GM12878 (cell line): ENCODE results near the gene TPP2. TPM values are rescaled to one million over a fixed set of nuclear protein-coding genes. Genes with fewer than 3 reads are reported as not detected.

ENCODE experiments used
- ATAC-seq: fragments of 200-7000 bp; cut with Tn5 transposase; 3 replicates; pipeline ENCODE4 v1.9.1; 2020; ENCODE audit warnings: mild to moderate bottlenecking, moderate library complexity
- BruUV-seq: library from RNA; stranded (reverse); fragments of 400-500 nt; replicated peaks from 2 replicates; lab custom pipeline; 2021; lab: Mats Ljungman, UMichigan
- CTCF ChIA-PET: fragments of 300-600 bp; sonication (Branson Sonifier 250); formaldehyde crosslinking; extraction: SDS; loops from one replicate; lab custom pipeline; 2021; ENCODE audit warnings: inconsistent platforms; lab: Yijun Ruan, JAX
- POLR2A ChIA-PET: fragments of 350-600 bp; formaldehyde crosslinking; extraction: SDS; loops from one replicate; lab custom pipeline; 2021; ENCODE audit warnings: inconsistent platforms; lab: Charles Lee
- RAD21 ChIA-PET: fragments of 300-600 bp; sonication (Branson Sonifier 250); formaldehyde crosslinking; loops from one replicate; lab custom pipeline; 2023; ENCODE audit warnings: antibody characterized with exemption; ENCODE audit not compliant: unreplicated experiment; lab: Charles Lee
- SMC1A ChIA-PET: fragments of 300-600 bp; sonication (Branson Sonifier 250); formaldehyde crosslinking; loops from one replicate; lab custom pipeline; 2023; ENCODE audit not compliant: unreplicated experiment, uncharacterized antibody; lab: Charles Lee
- DNase-seq: peaks from one replicate; pipeline ENCODE4 v3.0.0-alpha.2; 2011; ENCODE audit warnings: low read depth, low spot score
- FAIRE-seq: peaks from 3 replicates; lab custom pipeline; 2011; peaks lifted over from hg19 to GRCh38; lab: Jason Lieb, UNC
- H2AFZ ChIP-seq: 2 replicates; pipeline ENCODE4 v1.6.0; 2011; ENCODE audit warnings: low read depth, low read length, control low read depth; ENCODE audit not compliant: control insufficient read depth
- H3K27ac ChIP-seq: 2 replicates; pipeline ENCODE4 v1.5.1; 2011; ENCODE audit warnings: control low read depth; ENCODE audit not compliant: control insufficient read depth, insufficient read depth
- H3K27me3 ChIP-seq, 2 experiments: replicated peaks in 1 of 2; 2 replicates each; pipeline versions ENCODE4 v1.6.0 to v1.6.1; 2011; ENCODE audit warnings: low read length in 1 of 2; ENCODE audit not compliant: control insufficient read depth in 2 of 2, insufficient read depth in 2 of 2
- H3K36me3 ChIP-seq, 2 experiments: 2 replicates each; pipeline ENCODE4 v1.5.1; 2011; ENCODE audit warnings: low read length in 1 of 2; ENCODE audit not compliant: control insufficient read depth in 2 of 2, insufficient read depth in 2 of 2
- H3K4me1 ChIP-seq: 2 replicates; pipeline ENCODE4 v1.6.1; 2011; ENCODE audit warnings: mild to moderate bottlenecking, low read length, moderate library complexity, mixed read lengths; ENCODE audit not compliant: control insufficient read depth, insufficient read depth
- H3K4me2 ChIP-seq: 2 replicates; pipeline ENCODE4 v1.6.0; 2011; ENCODE audit warnings: control low read depth; ENCODE audit not compliant: control insufficient read depth, insufficient read depth
- H3K4me3 ChIP-seq: fragments of 200-600 bp; sonication (generic); 2 replicates; pipeline ENCODE4 v1.5.1; 2016
- H3K79me2 ChIP-seq: 2 replicates; pipeline ENCODE4 v1.6.0; 2011; ENCODE audit warnings: low read length; ENCODE audit not compliant: control insufficient read depth, insufficient read depth
- H3K9ac ChIP-seq: 2 replicates; pipeline ENCODE4 v1.8.0; 2011; ENCODE audit warnings: low read length, control low read depth, mixed read lengths; ENCODE audit not compliant: control insufficient read depth, insufficient read depth
- H3K9me3 ChIP-seq: replicated peaks from 3 replicates; pipeline ENCODE4 v1.5.1; 2011; ENCODE audit warnings: mild to moderate bottlenecking, low read length; ENCODE audit not compliant: control insufficient read depth, insufficient read depth
- H4K20me1 ChIP-seq: 2 replicates; pipeline ENCODE4 v1.6.0; 2011; ENCODE audit not compliant: control insufficient read depth, insufficient read depth
- ASH2L ChIP-seq: fragments of 300-600, 200-600 bp; sonication (generic); IDR thresholded peaks from 2 replicates; pipeline ENCODE4 v1.6.1; 2017; ENCODE audit warnings: low read depth, mild to moderate bottlenecking, borderline replicate concordance
- E4F1 ChIP-seq: fragments of 450-650 bp; IDR thresholded peaks from 2 replicates; pipeline ENCODE4 v1.6.1; 2018; ENCODE audit warnings: borderline replicate concordance, mild to moderate bottlenecking; ENCODE audit not compliant: partially characterized antibody
- FOXK2 ChIP-seq: fragments of 450-650 bp; IDR thresholded peaks from 2 replicates; pipeline ENCODE4 v1.6.1; 2017; ENCODE audit warnings: mild to moderate bottlenecking, moderate library complexity
- FOXM1 ChIP-seq: IDR thresholded peaks from 2 replicates; pipeline ENCODE4 v1.6.1; 2012; ENCODE audit warnings: low read depth, mild to moderate bottlenecking, inconsistent platforms, low read length, moderate library complexity
- GABPA ChIP-seq: IDR thresholded peaks from 2 replicates; pipeline ENCODE4 v1.6.1; 2014; ENCODE audit warnings: antibody characterized with exemption, low read depth, mild to moderate bottlenecking, inconsistent platforms
- RFX5 ChIP-seq: IDR thresholded peaks from 2 replicates; pipeline ENCODE4 v1.6.1; 2011; ENCODE audit warnings: low read depth, low read length, improper control_type of control experiment
- SMAD1 ChIP-seq: fragments of 450-650 bp; IDR thresholded peaks from 2 replicates; pipeline ENCODE4 v1.6.1; 2018; ENCODE audit warnings: mild to moderate bottlenecking, low read depth; ENCODE audit not compliant: partially characterized antibody
- ZBTB4 ChIP-seq: fragments of 450-650 bp; formaldehyde crosslinking; IDR thresholded peaks from 2 replicates; pipeline ENCODE4 v1.4.0; 2022; ENCODE audit warnings: mild to moderate bottlenecking, moderate library complexity
- WGBS: methylation state at CpG from one replicate; pipeline ENCODE4 v1.1.6; 2016; ENCODE audit warnings: low lambda C conversion rate; ENCODE audit not compliant: insufficient replicate concordance, insufficient coverage; ENCODE audit errors: missing lambda C conversion rate; 5-methylcytosine and 5-hydroxymethylcytosine counted together
- in situ Hi-C: fragments of 300-500 bp; cut with MboI; formaldehyde crosslinking; loops from 9 replicates; pipeline ENCODE4 v1.14.3; 2018; ENCODE audit warnings: mixed read lengths
- intact Hi-C: fragments of 100-400 bp; cut with micrococcal nuclease; formaldehyde crosslinking; loops from one replicate; pipeline ENCODE4 v1.14.2; 2022; ENCODE audit not compliant: unreplicated experiment
- polyA plus RNA-seq, 11 experiments: library from polyadenylated mRNA; depleted of rRNA in 4 of 11; unstranded in 6 of 11; stranded (reverse) in 5 of 11; fragments of >200 nt; fragmentation: Nextera tagmentation in 4 of 11; fragmentation: Illumina TruSeq in 1 of 11; extraction: Ambion mirVana in 4 of 11; extraction: Trizol in 1 of 11; gene quantifications; 1 replicate in 1 of 11; 2 replicates in 10 of 11; pipeline versions ENCODE4 v1.2.1 to v1.2.3, GENCODE V29; 2011 to 2016; ENCODE audit warnings: inconsistent platforms in 2 of 11, missing spikeins in 2 of 11, low read depth in 1 of 11
- total RNA-seq, 4 experiments: library from RNA; depleted of rRNA in 3 of 4; stranded (reverse); fragments of >200 nt in 3 of 4; fragmentation: Illumina TruSeq in 1 of 4; extraction: Trizol in 1 of 4; gene quantifications; 2 replicates each; pipeline versions ENCODE4 v1.2.1 to v1.2.3, GENCODE V29; 2013 to 2021
- TF ChIP-seq, protein P1 (sequence below): fragments of 150-350 bp; IDR thresholded peaks from 2 replicates; pipeline ENCODE4 v1.6.1; 2016; ENCODE audit warnings: low read depth, low read length

Gene TPP2
- total and polyA plus RNA-seq, 10 of the 15 experiments (the other 5 are each of a cell fraction or from before 2014, with no cell fraction given), result 18.4 to 82.3 (median 55.4) TPM

DNA sequence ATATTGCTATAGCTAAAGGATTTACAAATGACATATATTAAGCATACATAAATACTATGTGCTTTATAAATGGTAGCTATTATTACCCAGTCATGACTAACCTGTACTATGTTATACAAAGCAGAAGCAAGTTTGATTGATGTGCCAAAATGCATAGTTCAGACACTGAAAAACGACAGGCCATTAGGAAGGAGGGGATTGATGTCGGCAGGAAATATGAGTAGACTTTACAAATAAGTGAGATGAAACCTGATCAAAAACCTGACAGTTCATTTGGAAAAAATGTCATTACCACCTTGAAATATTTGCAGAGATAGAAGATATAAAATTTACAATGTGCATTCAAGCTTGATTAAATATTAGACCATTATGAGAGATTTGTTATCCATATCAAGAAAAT lies 38.8 kb upstream of the TPP2 start (continued):
- TF ChIP-seq, protein P1, sequence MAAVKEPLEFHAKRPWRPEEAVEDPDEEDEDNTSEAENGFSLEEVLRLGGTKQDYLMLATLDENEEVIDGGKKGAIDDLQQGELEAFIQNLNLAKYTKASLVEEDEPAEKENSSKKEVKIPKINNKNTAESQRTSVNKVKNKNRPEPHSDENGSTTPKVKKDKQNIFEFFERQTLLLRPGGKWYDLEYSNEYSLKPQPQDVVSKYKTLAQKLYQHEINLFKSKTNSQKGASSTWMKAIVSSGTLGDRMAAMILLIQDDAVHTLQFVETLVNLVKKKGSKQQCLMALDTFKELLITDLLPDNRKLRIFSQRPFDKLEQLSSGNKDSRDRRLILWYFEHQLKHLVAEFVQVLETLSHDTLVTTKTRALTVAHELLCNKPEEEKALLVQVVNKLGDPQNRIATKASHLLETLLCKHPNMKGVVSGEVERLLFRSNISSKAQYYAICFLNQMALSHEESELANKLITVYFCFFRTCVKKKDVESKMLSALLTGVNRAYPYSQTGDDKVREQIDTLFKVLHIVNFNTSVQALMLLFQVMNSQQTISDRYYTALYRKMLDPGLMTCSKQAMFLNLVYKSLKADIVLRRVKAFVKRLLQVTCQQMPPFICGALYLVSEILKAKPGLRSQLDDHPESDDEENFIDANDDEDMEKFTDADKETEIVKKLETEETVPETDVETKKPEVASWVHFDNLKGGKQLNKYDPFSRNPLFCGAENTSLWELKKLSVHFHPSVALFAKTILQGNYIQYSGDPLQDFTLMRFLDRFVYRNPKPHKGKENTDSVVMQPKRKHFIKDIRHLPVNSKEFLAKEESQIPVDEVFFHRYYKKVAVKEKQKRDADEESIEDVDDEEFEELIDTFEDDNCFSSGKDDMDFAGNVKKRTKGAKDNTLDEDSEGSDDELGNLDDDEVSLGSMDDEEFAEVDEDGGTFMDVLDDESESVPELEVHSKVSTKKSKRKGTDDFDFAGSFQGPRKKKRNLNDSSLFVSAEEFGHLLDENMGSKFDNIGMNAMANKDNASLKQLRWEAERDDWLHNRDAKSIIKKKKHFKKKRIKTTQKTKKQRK, result no peak
- TF ChIP-seq ZBTB4 (CRISPR knock-in tag), result no peak
- TF ChIP-seq RFX5, result no peak

DNA sequence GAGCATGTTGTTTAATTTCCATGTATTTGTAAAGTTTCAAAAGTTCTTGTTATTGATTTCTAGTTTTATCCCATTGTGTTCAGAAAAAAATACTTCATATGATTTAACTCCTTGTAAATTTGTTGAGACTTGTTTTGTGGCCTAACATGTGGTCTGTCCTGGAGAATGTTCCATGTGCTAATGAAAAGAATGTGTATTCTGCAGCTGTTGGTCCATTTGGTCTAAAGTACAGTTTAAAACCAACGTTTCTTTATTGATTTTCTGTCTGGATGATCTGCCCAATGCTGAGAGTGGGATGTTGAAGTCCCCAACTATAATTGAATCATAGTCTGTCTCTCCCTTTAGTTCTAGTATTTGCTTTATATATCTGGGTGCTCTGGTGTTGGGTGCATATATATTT lies 34.9 kb upstream of the TPP2 start:
- in situ Hi-C loops, result no loop called here
- WGBS, result 0% methylated on average over 1 of the region's 1 CpG
- SMC1A ChIA-PET, result no interaction called here

More for the DNA sequence above, 34.9 kb upstream of the TPP2 start:
- H2AFZ ChIP-seq, result no peak overlapping the region
- FAIRE-seq (no peak), DNase-seq (no peak), ATAC-seq (no peak)
- POLR2A ChIA-PET, result no interaction called here
- TF ChIP-seq FOXM1 (no peak), GABPA (no peak), FOXK2 (no peak), RFX5 (no peak), ASH2L (no peak), E4F1 (no peak), SMAD1 (no peak)
- H3K9me3 ChIP-seq, result no peaks in the 10 kb centered on the region
- BruUV-seq, result no TSS peak
- RAD21 ChIA-PET, result no interaction called here
- H3K4me3 ChIP-seq, result no peak overlapping the region
- no peaks in the 10 kb centered on the region for H3K79me2 ChIP-seq
- no peaks in the 10 kb centered on the region for H3K4me1 ChIP-seq
- H3K27me3 ChIP-seq, result peaks cover 0 to 4% of the 10 kb centered on the region in 2 experiments; a peak in 2 of 4 replicates
- CTCF ChIA-PET, result no interaction called here
- intact Hi-C loops, result no loop called here
- H3K36me3 ChIP-seq, result no peaks in the 10 kb centered on the region
- no peak overlapping the region for H3K27ac ChIP-seq
- no peak overlapping the region for H3K4me2 ChIP-seq
- no peak overlapping the region for H3K9ac ChIP-seq
- no peaks in the 10 kb centered on the region for H4K20me1 ChIP-seq
